HepG2 (cell line): Measurements from ENCODE around the gene XPO5. TPM values are rescaled to one million over a fixed set of nuclear protein-coding genes. Genes with fewer than 3 reads are reported as not detected.

Experiments
- E2F5 ChIP-seq: sonication (generic); formaldehyde crosslinking; conservative IDR thresholded peaks from 2 replicates; pipeline ENCODE4 v1.4.0; 2020; ENCODE audit warnings: missing genetic modification reagents
- EED ChIP-seq: sonication (generic); formaldehyde crosslinking; IDR thresholded peaks from 2 replicates; pipeline ENCODE4 v1.5.0; 2020; ENCODE audit warnings: mild to moderate bottlenecking, missing genetic modification reagents
- FOXA3 ChIP-seq: IDR thresholded peaks from 2 replicates; pipeline ENCODE4 v1.6.1; 2016; ENCODE audit warnings: missing genetic modification reagents, missing compliant biosample characterization
- KDM6A ChIP-seq: IDR thresholded peaks from 2 replicates; pipeline ENCODE4 v1.6.1; 2016; ENCODE audit warnings: low read depth
- NFKB2 ChIP-seq: sonication (generic); formaldehyde crosslinking; IDR thresholded peaks from 2 replicates; pipeline ENCODE4 v1.4.0; 2020; ENCODE audit warnings: missing genetic modification reagents, borderline replicate concordance
- PRMT3 ChIP-seq: sonication (generic); formaldehyde crosslinking; IDR thresholded peaks from 2 replicates; pipeline ENCODE4 v1.8.1; 2022; ENCODE audit warnings: low read depth, mild to moderate bottlenecking, moderate library complexity, missing genetic modification reagents, borderline replicate concordance
- SIN3A ChIP-seq: IDR thresholded peaks from 2 replicates; pipeline ENCODE4 v1.6.1; 2011; ENCODE audit warnings: low read depth, mild to moderate bottlenecking, control low read depth, low read length, borderline replicate concordance
- SMARCC2 ChIP-seq: fragments of 450-650 bp; IDR thresholded peaks from 2 replicates; pipeline ENCODE4 v1.6.1; 2017; ENCODE audit warnings: antibody characterized with exemption, mild to moderate bottlenecking
- SNAI1 ChIP-seq: sonication (generic); formaldehyde crosslinking; IDR thresholded peaks from 2 replicates; pipeline ENCODE4 v1.5.0; 2020; ENCODE audit warnings: mild to moderate bottlenecking, missing genetic modification reagents, borderline replicate concordance
- SOX6 ChIP-seq, 2 experiments: fragments of 450-650 bp in 1 of 2; sonication (generic) in 1 of 2; formaldehyde crosslinking in 1 of 2; IDR thresholded peaks; 2 replicates each; pipeline versions ENCODE4 v1.4.0 to v1.6.1; 2017 to 2020; ENCODE audit warnings: antibody characterized with exemption in 1 of 2, mild to moderate bottlenecking in 1 of 2, missing genetic modification reagents in 1 of 2
- TBL1XR1 ChIP-seq: fragments of 150-350 bp; IDR thresholded peaks from 2 replicates; pipeline ENCODE4 v1.6.1; 2014; ENCODE audit warnings: borderline replicate concordance, low read length; ENCODE audit not compliant: partially characterized antibody
- ZBTB14 ChIP-seq: sonication (generic); formaldehyde crosslinking; IDR thresholded peaks from 2 replicates; pipeline ENCODE4 v1.4.0; 2020; ENCODE audit warnings: missing genetic modification reagents
- ZBTB49 ChIP-seq: sonication (generic); formaldehyde crosslinking; IDR thresholded peaks from 2 replicates; pipeline ENCODE4 v1.4.0; 2020; ENCODE audit warnings: missing genetic modification reagents, borderline replicate concordance
- ZFP91 ChIP-seq: sonication (generic); formaldehyde crosslinking; IDR thresholded peaks from 2 replicates; pipeline ENCODE4 v1.9.0; 2022; ENCODE audit warnings: missing genetic modification reagents, mild to moderate bottlenecking, borderline replicate concordance
- ZNF207 ChIP-seq: fragments of 450-650 bp; IDR thresholded peaks from 2 replicates; pipeline ENCODE4 v1.6.1; 2016; ENCODE audit warnings: antibody characterized with exemption, borderline replicate concordance
- ZNF276 ChIP-seq: sonication (generic); formaldehyde crosslinking; IDR thresholded peaks from 2 replicates; pipeline ENCODE4 v1.4.0; 2020; ENCODE audit warnings: mild to moderate bottlenecking, low read depth, missing genetic modification reagents
- ZNF280B ChIP-seq: sonication (generic); formaldehyde crosslinking; IDR thresholded peaks from 2 replicates; pipeline ENCODE4 v1.5.0; 2020; ENCODE audit warnings: missing genetic modification reagents, mild to moderate bottlenecking, borderline replicate concordance
- ZNF484 ChIP-seq: sonication (generic); formaldehyde crosslinking; IDR thresholded peaks from 2 replicates; pipeline ENCODE4 v1.5.1; 2020; ENCODE audit warnings: mild to moderate bottlenecking, low read depth, missing genetic modification reagents, borderline replicate concordance
- polyA plus RNA-seq, 8 experiments: library from polyadenylated mRNA; depleted of rRNA in 3 of 8; stranded (reverse) in 7 of 8; unstranded in 1 of 8; fragments of >200 nt; fragmentation: Illumina TruSeq in 4 of 8; extraction: Trizol in 4 of 8; gene quantifications; 2 replicates each; pipeline versions ENCODE4 v1.2.1 to v1.2.3, GENCODE V29; 2011 to 2016; ENCODE audit warnings: low read depth in 4 of 8, missing spikeins in 1 of 8, mixed read lengths in 1 of 8; ENCODE audit not compliant: insufficient read depth in 1 of 8
- total RNA-seq, 5 experiments: library from RNA; depleted of rRNA; stranded (reverse); fragments of >200 nt; fragmentation: Illumina TruSeq; extraction: Trizol; gene quantifications; 2 replicates each; pipeline ENCODE4 v1.2.3, GENCODE V29; 2016; ENCODE audit warnings: low read depth in 1 of 5

The XPO5 gene
- total and polyA plus RNA-seq, 2 of the 13 experiments (the other 11 are each of a cell fraction or from before 2014, with no cell fraction given): 52.2 to 68.0 TPM

- TF ChIP-seq FOXA3 (CRISPR knock-in tag) (peak; percentile 32; the same call in 1 of the 2 replicates), ZBTB14 (CRISPR knock-in tag) (no peak), ZNF484 (CRISPR knock-in tag) (no peak), TBL1XR1 (peak; percentile 22), ZNF280B (CRISPR knock-in tag) (peak; percentile 75; the same call in 1 of the 2 replicates), EED (no peak), SOX6 (IDR thresholded peaks at IDR 0.05) (no peak), SOX6 (CRISPR knock-in tag; IDR thresholded peaks at IDR 0.05) (peak; percentile 59), ZBTB49 (CRISPR knock-in tag) (0 out of 2 replicates have a peak, but pooled peaks have one; percentile 46), ZNF276 (CRISPR knock-in tag) (no peak), E2F5 (no peak), PRMT3 (CRISPR knock-in tag) (no peak), NFKB2 (CRISPR knock-in tag) (peak; percentile 9; the same call in 1 of the 2 replicates), KDM6A (no peak), SIN3A (no peak), ZNF207 (no peak), SMARCC2 (no peak), SNAI1 (no peak), ZFP91 (CRISPR knock-in tag) (peak; percentile 55; the same call in 1 of the 2 replicates)
These were observed 69.0 kb downstream of the XPO5 start (continued) for GRCh38 chr6:43506667-43507471.
